Cardiac fibroblast (primary cell): ENCODE data around the gene PDXP.
"Not testable (repeated sequence)": the region's sequence is repeated elsewhere in the genome, so short reads cannot be mapped to it uniquely, and the experiment has no call there.

Experiments used
- DNase-seq, 2 donors: peaks; one replicate each; pipeline versions ENCODE4 v3.0.0 to v3.0.0-alpha.2; 2010; ENCODE audit warnings: low read depth in 2 of 2
- H3K4me3 ChIP-seq, 2 donors: replicated peaks in 1 of 2; 1 replicate in 1 of 2; 2 replicates in 1 of 2; pipeline ENCODE4 v1.5.1; 2011; ENCODE audit warnings: low read depth in 2 of 2, low read length in 2 of 2, mild to moderate bottlenecking in 2 of 2, moderate library complexity in 1 of 2
- TF ChIP-seq, protein P1 (sequence below): IDR thresholded peaks from one replicate; pipeline ENCODE4 v1.5.1; 2011; ENCODE audit warnings: low read depth, mild to moderate bottlenecking, low read length, inconsistent platforms

PDXP gene

DNA sequence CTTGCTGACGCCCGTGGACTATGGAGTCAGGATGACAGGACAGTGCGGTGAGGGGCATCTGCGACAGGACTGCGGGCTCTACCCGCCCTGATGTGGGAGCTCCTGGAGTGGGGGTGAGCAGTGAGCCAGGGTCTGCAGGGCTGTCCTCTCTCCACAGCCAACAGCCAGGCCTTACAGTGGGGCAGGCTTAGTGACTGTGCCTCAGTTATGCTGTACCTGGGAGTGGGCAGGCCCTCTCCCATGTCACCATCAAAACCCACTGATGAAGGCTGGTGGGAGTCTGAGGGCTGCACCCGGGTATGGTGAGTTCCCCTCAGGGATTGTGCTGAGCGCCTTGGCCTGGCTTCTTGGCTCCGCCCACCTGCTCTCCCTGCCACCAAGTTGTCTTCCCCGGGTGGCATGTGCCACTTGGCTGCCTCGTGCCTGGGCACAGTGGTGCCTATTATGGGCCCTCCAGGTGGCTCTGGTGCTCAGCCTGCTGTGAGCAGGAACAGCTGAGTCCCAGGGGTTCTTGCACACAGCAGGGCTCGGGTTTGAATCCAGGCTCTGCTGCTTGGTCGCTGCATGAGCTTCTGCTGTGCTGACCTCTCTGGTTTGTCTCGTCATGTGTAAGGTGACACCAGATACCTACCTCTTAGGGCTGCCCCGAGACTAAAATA is 34.2 kb downstream of the PDXP start:
- TF ChIP-seq, protein P1, sequence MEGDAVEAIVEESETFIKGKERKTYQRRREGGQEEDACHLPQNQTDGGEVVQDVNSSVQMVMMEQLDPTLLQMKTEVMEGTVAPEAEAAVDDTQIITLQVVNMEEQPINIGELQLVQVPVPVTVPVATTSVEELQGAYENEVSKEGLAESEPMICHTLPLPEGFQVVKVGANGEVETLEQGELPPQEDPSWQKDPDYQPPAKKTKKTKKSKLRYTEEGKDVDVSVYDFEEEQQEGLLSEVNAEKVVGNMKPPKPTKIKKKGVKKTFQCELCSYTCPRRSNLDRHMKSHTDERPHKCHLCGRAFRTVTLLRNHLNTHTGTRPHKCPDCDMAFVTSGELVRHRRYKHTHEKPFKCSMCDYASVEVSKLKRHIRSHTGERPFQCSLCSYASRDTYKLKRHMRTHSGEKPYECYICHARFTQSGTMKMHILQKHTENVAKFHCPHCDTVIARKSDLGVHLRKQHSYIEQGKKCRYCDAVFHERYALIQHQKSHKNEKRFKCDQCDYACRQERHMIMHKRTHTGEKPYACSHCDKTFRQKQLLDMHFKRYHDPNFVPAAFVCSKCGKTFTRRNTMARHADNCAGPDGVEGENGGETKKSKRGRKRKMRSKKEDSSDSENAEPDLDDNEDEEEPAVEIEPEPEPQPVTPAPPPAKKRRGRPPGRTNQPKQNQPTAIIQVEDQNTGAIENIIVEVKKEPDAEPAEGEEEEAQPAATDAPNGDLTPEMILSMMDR, result no peak
- no peak for DNase-seq
- H3K4me3 ChIP-seq, result no peak overlapping the region

GRCh38 chr22:37694131-37694530 is 35.6 kb downstream of the PDXP start:
- H3K4me3 ChIP-seq, DNase-seq: not testable (repeated sequence)

DNA sequence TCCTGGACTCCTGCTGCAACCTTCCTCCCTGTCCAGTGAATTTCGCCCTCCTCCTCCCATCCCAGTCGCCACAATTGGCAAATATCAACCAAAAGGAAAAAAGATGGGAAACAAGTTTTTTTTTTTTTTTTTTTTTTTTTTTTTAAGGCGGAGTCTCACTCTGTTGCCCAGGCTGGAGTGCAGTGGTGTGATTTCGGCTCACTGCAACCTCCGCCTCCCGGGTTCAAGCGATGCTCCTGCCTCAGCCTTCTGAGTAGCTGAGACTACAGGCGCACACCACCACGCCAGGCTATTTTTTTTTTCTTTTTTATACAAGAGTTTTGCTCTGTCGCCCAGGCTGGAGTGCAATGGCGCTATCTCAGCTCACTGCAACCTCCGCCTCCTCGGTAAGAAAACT is 37.7 kb downstream of the PDXP start:
- DNase-seq, result not testable (repeated sequence)
- peak overlapping the region in 1 of 2 donors; percentile 33 for H3K4me3 ChIP-seq

DNA sequence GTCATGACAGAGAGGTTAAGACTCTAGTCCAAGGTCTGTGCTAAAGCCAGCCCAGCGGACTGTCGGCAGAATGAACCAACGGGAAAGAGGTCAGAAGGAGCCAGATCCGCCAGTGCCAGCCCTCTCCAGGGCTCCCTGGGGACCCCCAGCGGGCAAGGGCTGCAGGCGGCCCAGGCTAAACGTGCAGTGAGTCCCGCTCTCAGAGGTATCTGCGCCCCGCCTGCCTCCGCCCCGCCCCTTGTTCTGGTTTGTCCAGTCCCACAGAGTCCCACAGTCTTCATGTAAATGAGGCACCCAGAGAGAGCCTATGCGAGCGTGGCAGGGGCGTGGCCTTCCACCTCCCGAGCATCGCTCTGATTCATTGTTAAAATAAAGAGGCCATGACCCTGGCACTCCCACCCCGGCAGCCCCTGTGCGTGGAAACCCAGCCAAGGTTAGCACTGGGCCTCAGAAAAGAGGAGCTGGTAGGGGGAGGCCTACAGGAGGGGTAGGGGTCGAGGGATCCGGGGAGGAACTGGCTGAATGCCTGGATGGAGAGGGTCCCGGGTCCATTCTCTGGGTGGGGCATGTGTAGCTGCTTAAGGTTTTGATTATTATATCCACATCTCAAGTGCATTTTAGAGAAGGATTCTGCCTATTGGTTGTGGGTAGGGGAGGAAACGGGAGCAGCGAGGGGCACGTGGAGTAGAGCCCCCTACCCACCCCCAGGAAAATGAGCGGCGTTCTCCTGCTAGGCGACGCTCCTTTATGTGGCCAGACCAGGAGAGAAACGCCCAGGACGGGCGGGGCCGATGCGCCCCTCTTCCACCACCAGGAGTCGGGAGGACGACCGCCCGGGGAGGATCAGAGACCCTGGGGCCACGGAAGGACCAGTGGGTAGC is 38.4 kb downstream of the PDXP start, which contains the start of gene TRIOBP:
TSS of gene TRIOBP (plus strand) at position 392 of the 881 bp plus-strand sequence. CDS start 4,318 bp downstream, outside the sequence.
- peak within 1 kb of the TSS in 1 of 2 donors; percentile 47 for H3K4me3 ChIP-seq
- TF ChIP-seq, protein P1, result peak; percentile 32
- DNase-seq, result peak; percentile 93 to 96

GRCh38 chr22:37697538-37697835 is 39.0 kb downstream of the PDXP start:
- peak overlapping the region in 1 of 2 donors; percentile 47 for H3K4me3 ChIP-seq
- DNase-seq, result no peak
- TF ChIP-seq, protein P1, result no peak

- H3K4me3 ChIP-seq, result no peak overlapping the region
- TF ChIP-seq, protein P1, result no peak
- DNase-seq, result peak; percentile 22 to 54
Measured at GRCh38 chr22:37701141-37701786, 42.7 kb downstream of the PDXP start.

- no peak overlapping the region for H3K4me3 ChIP-seq
- TF ChIP-seq, protein P1, result no peak
- peak in 1 of 2 donors; percentile 13 for DNase-seq
Measured at GRCh38 chr22:37703906-37704305, 45.4 kb downstream of the PDXP start.
